ENCODE data around the gene ASB18.
"Not testable (repeated sequence)": the region's sequence is repeated elsewhere in the genome, so short reads cannot be mapped to it uniquely, and the experiment has no call there.

ASB18 gene

DNA sequence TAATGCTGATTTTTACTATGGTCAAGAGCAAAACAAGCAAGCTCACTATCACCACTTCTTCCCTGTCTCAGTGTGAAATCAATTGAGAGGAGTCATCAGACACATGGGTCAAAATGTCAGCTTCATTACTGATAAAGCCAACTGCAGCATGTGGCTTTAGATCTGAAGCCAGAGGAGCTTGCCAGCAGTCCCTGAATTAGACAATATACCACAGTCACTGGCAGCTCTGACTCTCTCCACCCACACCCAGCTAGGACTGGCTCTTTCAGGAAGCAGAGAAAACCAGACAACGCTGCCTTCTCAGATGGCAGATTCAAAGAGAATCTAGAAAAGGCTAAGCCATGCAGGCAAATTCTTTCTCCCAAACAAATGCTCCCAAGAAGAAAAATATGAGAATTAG, 20.0 kb upstream of the ASB18 start:
- no peak overlapping the region for H3K4me3 ChIP-seq (ENCODE audit: low read length)
- no peaks in the 10 kb centered on the region for H3K4me1 ChIP-seq (ENCODE audit: control insufficient read depth, insufficient read depth, low read length)
- no peaks in the 10 kb centered on the region for H3K36me3 ChIP-seq (ENCODE audit: control insufficient read depth, insufficient read depth, low read length, severe bottlenecking)
- no peak overlapping the region for H3K9ac ChIP-seq (ENCODE audit: low read length)
- DNase-seq (ENCODE audit: low read depth) = no peak
- H3K27me3 ChIP-seq (replicated peaks; ENCODE audit: control insufficient read depth, insufficient read depth, low read length) = peaks cover 20% of the 10 kb centered on the region
- peaks cover 22% of the 10 kb centered on the region for H3K9me3 ChIP-seq (ENCODE audit: control insufficient read depth, low read length)

DNA sequence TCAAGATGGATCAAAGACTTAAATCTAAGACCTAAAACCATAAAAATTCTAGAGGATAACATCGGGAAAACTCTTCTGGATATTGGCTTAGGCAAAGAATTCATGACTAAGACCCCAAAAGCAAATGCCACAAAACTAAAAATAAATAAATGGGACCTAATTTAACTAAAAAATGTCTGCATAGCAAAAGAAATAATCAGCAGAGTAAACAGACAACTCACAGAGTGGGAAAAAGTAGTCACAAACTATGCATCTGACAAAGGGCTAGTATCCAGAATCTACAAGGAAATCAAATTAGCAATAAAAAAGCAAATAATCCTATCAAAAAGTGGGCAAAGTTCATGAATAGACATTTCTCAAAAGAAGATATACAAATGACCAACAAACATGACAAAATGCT, 18.2 kb upstream of the ASB18 start:
- no peak for DNase-seq (ENCODE audit: low read depth)
- peaks cover 30% of the 10 kb centered on the region for H3K9me3 ChIP-seq (ENCODE audit: control insufficient read depth, low read length)
- no peaks in the 10 kb centered on the region for H3K36me3 ChIP-seq (ENCODE audit: control insufficient read depth, insufficient read depth, low read length, severe bottlenecking)
- peaks cover 4% of the 10 kb centered on the region for H3K27me3 ChIP-seq (replicated peaks; ENCODE audit: control insufficient read depth, insufficient read depth, low read length)
- no peak overlapping the region for H3K9ac ChIP-seq (ENCODE audit: low read length)
- H3K4me3 ChIP-seq (ENCODE audit: low read length) = no peak overlapping the region
- no peaks in the 10 kb centered on the region for H3K4me1 ChIP-seq (ENCODE audit: control insufficient read depth, insufficient read depth, low read length)

DNA sequence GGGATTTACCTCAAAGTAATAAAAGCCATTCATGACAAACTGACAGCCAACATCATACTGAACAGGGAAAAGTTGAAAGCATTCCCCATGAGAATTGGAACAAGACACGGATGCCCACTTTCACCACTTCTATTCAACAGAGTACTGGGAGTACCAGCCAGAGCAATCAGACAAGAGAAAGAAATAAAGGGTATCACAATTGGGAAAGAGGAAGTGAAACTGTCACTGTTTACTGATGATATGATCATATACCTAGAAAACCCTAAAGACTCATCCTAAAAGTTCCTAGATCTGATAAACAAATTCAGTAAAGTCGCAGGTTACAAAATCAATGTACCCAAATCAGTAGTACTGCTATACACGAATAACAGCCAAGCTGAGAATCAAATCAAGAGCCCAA, 17.2 kb upstream of the ASB18 start:
- H3K9ac ChIP-seq (ENCODE audit: low read length) = no peak overlapping the region
- no peaks in the 10 kb centered on the region for H3K36me3 ChIP-seq (ENCODE audit: control insufficient read depth, insufficient read depth, low read length, severe bottlenecking)
- no peak for DNase-seq (ENCODE audit: low read depth)
- H3K4me1 ChIP-seq (ENCODE audit: control insufficient read depth, insufficient read depth, low read length) = no peaks in the 10 kb centered on the region
- H3K4me3 ChIP-seq (ENCODE audit: low read length) = no peak overlapping the region
- peaks cover 31% of the 10 kb centered on the region for H3K9me3 ChIP-seq (ENCODE audit: control insufficient read depth, low read length)
- H3K27me3 ChIP-seq (replicated peaks; ENCODE audit: control insufficient read depth, insufficient read depth, low read length) = no peaks in the 10 kb centered on the region

DNA sequence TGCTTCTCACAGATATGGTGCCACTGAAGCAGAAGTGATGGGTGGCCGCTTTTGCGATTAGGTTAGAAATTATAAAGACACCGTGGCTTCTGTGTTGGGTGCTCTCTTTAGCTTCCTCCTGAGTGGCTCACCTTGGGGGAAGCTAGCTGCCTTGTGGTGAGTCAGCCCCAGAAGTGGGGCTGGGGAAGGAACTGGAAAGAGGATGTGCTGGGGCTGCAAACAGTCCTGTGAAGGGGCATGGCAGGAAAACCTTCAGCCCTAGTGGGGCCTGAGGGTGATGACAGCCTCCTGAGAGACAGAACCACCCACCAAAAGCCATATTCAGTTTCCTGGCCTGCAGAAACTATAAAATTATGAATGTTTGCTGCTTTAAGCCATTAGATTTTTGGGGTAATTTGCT, 8.9 kb upstream of the ASB18 start:
- H3K9ac ChIP-seq (ENCODE audit: low read length) = no peak overlapping the region
- no peaks in the 10 kb centered on the region for H3K27me3 ChIP-seq (replicated peaks; ENCODE audit: control insufficient read depth, insufficient read depth, low read length)
- no peaks in the 10 kb centered on the region for H3K36me3 ChIP-seq (ENCODE audit: control insufficient read depth, insufficient read depth, low read length, severe bottlenecking)
- no peak overlapping the region for H3K4me3 ChIP-seq (ENCODE audit: low read length)
- H3K4me1 ChIP-seq (ENCODE audit: control insufficient read depth, insufficient read depth, low read length) = no peaks in the 10 kb centered on the region
- no peak for DNase-seq (ENCODE audit: low read depth)
- H3K9me3 ChIP-seq (ENCODE audit: control insufficient read depth, low read length) = peaks cover 18% of the 10 kb centered on the region

DNA sequence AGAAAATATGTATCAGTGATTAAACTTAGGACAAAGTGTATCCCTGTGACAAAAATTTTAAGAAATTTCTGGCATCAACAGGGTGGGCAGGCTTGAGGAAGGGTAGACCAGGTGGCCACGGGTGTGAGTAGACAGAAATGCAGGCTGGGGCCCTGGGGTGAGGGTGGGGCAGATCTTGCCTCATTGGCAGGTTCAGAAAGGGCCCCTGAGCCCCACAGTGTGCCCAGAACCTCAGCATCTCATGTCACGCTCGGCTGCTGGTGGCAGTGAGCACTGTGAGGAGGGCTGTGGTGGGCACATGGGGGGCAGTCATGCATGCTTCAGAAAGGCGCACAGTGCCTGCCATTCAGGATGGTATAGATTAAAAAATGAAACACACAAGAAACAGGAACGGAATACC, 7.6 kb upstream of the ASB18 start:
- Histone ChIP-seq H3K9me3 (ENCODE audit: control insufficient read depth, low read length) (peaks cover 9% of the 10 kb centered on the region), H3K36me3 (ENCODE audit: control insufficient read depth, insufficient read depth, low read length, severe bottlenecking) (no peaks in the 10 kb centered on the region), H3K9ac (ENCODE audit: low read length) (no peak overlapping the region), H3K27me3 (replicated peaks; ENCODE audit: control insufficient read depth, insufficient read depth, low read length) (peaks cover 7% of the 10 kb centered on the region), H3K4me3 (ENCODE audit: low read length) (no peak overlapping the region), H3K4me1 (ENCODE audit: control insufficient read depth, insufficient read depth, low read length) (no peaks in the 10 kb centered on the region)
- no peak for DNase-seq (ENCODE audit: low read depth)

DNA sequence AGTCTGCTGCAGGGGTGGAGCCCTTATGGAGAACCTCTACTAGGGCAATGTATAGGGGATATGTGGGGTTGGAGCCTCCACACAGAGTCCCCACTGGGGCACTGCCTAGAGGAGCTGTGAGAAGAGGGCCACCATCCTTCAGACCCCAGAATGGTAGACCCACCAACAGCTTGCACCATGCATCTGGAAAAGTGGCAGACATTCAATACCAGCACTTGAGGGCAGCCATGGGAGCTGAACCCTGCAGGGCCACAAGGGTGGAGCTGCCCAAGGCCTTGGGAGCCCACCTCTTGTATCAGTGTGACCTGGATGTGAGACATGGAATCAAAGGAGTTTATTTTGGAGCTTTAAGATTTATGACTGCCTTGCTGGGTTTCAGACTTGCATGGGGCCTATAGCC, 5.7 kb upstream of the ASB18 start:
- H3K36me3 ChIP-seq (ENCODE audit: control insufficient read depth, insufficient read depth, low read length, severe bottlenecking); H3K9ac ChIP-seq (ENCODE audit: low read length); DNase-seq (ENCODE audit: low read depth); H3K4me3 ChIP-seq (ENCODE audit: low read length); H3K4me1 ChIP-seq (ENCODE audit: control insufficient read depth, insufficient read depth, low read length): not testable (repeated sequence)
- Histone ChIP-seq H3K9me3 (ENCODE audit: control insufficient read depth, low read length) (peaks cover 13% of the 10 kb centered on the region), H3K27me3 (replicated peaks; ENCODE audit: control insufficient read depth, insufficient read depth, low read length) (peaks cover 24% of the 10 kb centered on the region)

DNA sequence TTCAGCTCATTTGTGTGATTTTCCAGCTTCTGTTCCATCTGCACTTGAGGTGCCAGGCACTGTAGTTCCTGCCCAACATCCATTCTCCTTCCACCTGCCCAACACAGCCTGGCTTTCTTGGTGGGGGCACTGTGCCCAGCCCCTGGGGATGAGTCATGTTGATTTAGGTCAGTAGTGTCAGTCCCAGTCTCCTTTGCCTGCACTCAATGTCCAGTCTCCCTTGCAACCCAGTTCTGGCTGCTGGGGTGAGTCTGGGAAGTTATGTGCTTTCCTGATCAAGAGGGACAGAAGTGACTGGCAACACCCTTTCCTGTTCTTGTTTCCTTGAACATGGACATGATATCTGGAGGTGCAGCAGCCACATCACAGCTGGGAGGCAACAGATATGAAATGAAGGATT, 1.5 kb upstream of the ASB18 start:
- no peaks in the 10 kb centered on the region for H3K4me1 ChIP-seq (ENCODE audit: control insufficient read depth, insufficient read depth, low read length)
- DNase-seq (ENCODE audit: low read depth) = no peak
- no peaks in the 10 kb centered on the region for H3K36me3 ChIP-seq (ENCODE audit: control insufficient read depth, insufficient read depth, low read length, severe bottlenecking)
- peaks cover 16% of the 10 kb centered on the region for H3K9me3 ChIP-seq (ENCODE audit: control insufficient read depth, low read length)
- peaks cover 40% of the 10 kb centered on the region for H3K27me3 ChIP-seq (replicated peaks; ENCODE audit: control insufficient read depth, insufficient read depth, low read length)
- no peak overlapping the region for H3K4me3 ChIP-seq (ENCODE audit: low read length)
- H3K9ac ChIP-seq (ENCODE audit: low read length) = no peak overlapping the region

DNA sequence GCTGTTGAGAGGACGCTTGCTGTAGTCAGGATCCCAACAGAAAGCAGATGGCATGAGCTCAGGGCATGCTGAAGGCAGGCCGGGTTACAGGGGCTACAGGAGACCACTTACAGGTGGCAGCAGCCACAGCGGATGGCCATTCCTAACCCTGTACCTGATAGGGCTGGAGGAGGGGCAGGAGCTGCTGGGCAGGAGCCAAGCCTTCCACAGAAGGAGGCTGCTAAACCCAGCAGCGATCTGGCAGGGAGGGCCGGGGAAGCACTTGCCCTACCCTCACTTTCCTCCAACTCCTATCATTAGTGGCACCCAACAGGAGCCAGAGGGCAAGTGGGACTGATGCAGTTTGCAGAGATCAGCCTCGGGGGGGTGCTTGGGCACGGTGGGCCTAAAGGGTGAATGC, 2.0 kb downstream of the ASB18 start:
- Histone ChIP-seq H3K27me3 (replicated peaks; ENCODE audit: control insufficient read depth, insufficient read depth, low read length) (peaks cover 54% of the 10 kb centered on the region), H3K4me1 (ENCODE audit: control insufficient read depth, insufficient read depth, low read length) (no peaks in the 10 kb centered on the region), H3K4me3 (ENCODE audit: low read length) (no peak overlapping the region), H3K36me3 (ENCODE audit: control insufficient read depth, insufficient read depth, low read length, severe bottlenecking) (no peaks in the 10 kb centered on the region), H3K9me3 (ENCODE audit: control insufficient read depth, low read length) (peaks cover 10% of the 10 kb centered on the region), H3K9ac (ENCODE audit: low read length) (no peak overlapping the region)
- no peak for DNase-seq (ENCODE audit: low read depth)

DNA sequence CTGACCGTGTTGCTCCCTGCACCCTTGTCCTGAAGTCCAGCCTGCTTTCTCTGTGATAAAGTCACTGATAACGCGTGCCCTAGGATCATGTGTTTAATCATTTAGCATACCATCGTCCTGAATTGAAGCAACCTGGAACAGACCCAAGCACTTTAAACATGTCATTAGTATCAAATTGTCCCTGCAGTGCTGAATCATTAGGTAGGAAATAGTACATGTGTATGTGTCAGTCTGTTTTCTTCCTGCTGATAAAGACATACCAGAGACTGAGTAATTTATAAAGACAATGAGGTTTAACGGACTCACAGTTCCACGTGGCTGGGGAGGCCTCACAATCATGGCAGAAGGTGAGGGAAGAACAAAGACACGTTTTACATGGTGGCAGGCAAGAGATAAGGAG, 2.8 kb downstream of the ASB18 start:
- DNase-seq (ENCODE audit: low read depth) = no peak
- H3K9me3 ChIP-seq (ENCODE audit: control insufficient read depth, low read length) = peaks cover 10% of the 10 kb centered on the region
- H3K27me3 ChIP-seq (replicated peaks; ENCODE audit: control insufficient read depth, insufficient read depth, low read length) = peaks cover 59% of the 10 kb centered on the region
- no peaks in the 10 kb centered on the region for H3K36me3 ChIP-seq (ENCODE audit: control insufficient read depth, insufficient read depth, low read length, severe bottlenecking)
- H3K4me3 ChIP-seq (ENCODE audit: low read length) = no peak overlapping the region
- H3K4me1 ChIP-seq (ENCODE audit: control insufficient read depth, insufficient read depth, low read length) = no peaks in the 10 kb centered on the region
- no peak overlapping the region for H3K9ac ChIP-seq (ENCODE audit: low read length)

DNA sequence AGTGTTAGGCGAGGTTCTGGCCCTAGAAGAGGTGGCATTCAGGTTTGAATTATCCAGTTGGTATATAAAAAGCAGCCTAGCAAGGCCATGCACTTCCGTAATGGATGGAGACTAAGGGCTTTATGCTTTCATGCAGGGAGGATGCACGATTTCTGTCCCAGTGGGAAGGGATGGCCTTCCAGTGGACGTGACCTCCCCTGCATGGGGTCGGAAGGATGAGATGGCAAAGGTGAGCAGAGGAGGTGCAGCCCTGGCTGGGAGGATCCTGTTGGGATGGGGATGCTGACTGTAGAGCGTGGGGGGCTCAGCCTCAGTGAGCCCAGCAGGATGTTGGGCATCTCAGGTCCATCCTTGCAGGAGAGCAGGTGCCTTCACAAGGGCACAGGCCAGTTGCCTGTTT, 4.8 kb downstream of the ASB18 start:
- Histone ChIP-seq H3K36me3 (ENCODE audit: control insufficient read depth, insufficient read depth, low read length, severe bottlenecking) (no peaks in the 10 kb centered on the region), H3K9me3 (ENCODE audit: control insufficient read depth, low read length) (peaks cover 6% of the 10 kb centered on the region), H3K4me3 (ENCODE audit: low read length) (no peak overlapping the region), H3K4me1 (ENCODE audit: control insufficient read depth, insufficient read depth, low read length) (no peaks in the 10 kb centered on the region), H3K9ac (ENCODE audit: low read length) (no peak overlapping the region), H3K27me3 (replicated peaks; ENCODE audit: control insufficient read depth, insufficient read depth, low read length) (peaks cover 51% of the 10 kb centered on the region)
- DNase-seq (ENCODE audit: low read depth) = no peak

DNA sequence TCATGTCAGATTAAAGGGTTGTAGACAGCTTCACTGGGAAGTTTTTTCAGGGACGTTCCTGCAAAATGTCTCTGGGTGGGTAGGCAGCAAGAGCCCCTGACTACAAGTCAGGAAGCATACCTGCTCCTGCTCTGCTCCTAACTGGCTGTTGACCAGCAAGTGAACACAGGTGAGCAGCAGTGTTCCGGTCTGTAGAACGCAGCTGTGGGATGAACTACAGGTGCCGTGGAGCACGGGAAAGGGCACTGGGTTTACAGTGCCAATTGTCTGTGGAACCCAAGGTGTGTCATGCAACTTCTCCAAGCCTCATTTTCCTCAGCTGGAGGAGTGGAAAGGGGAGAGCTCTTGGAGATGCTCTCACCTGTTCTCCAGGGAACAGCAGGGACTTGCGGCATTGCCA, 6.6 kb downstream of the ASB18 start:
- H3K9me3 ChIP-seq (ENCODE audit: control insufficient read depth, low read length) = peaks cover 6% of the 10 kb centered on the region
- DNase-seq (ENCODE audit: low read depth) = no peak
- no peaks in the 10 kb centered on the region for H3K36me3 ChIP-seq (ENCODE audit: control insufficient read depth, insufficient read depth, low read length, severe bottlenecking)
- no peak overlapping the region for H3K9ac ChIP-seq (ENCODE audit: low read length)
- peaks cover 47% of the 10 kb centered on the region for H3K27me3 ChIP-seq (replicated peaks; ENCODE audit: control insufficient read depth, insufficient read depth, low read length)
- H3K4me3 ChIP-seq (ENCODE audit: low read length) = no peak overlapping the region
- H3K4me1 ChIP-seq (ENCODE audit: control insufficient read depth, insufficient read depth, low read length) = no peaks in the 10 kb centered on the region

DNA sequence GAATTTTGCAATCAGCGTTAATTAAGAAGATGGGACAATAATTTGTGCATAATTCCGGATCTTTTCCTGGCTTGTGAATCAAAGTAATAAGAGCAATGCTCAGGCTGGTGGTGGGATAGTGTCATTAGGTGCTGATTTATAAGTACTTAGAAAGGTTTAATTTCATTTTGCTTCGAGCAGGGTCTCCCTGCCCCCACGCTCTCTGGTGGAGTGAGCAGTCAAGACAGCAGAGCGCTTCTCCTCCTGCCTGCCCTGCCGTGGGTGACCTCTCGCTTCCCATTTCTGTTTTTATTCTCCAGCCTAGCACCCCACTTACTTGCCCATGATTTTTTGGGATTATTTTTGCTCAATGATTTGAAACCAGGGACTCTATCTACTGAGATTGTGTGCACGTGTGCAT, 7.1 kb downstream of the ASB18 start:
- no peak overlapping the region for H3K4me3 ChIP-seq (ENCODE audit: low read length)
- peaks cover 6% of the 10 kb centered on the region for H3K9me3 ChIP-seq (ENCODE audit: control insufficient read depth, low read length)
- no peak overlapping the region for H3K9ac ChIP-seq (ENCODE audit: low read length)
- no peak for DNase-seq (ENCODE audit: low read depth)
- no peaks in the 10 kb centered on the region for H3K4me1 ChIP-seq (ENCODE audit: control insufficient read depth, insufficient read depth, low read length)
- no peaks in the 10 kb centered on the region for H3K36me3 ChIP-seq (ENCODE audit: control insufficient read depth, insufficient read depth, low read length, severe bottlenecking)
- peaks cover 47% of the 10 kb centered on the region for H3K27me3 ChIP-seq (replicated peaks; ENCODE audit: control insufficient read depth, insufficient read depth, low read length)
